GM19438 (cell line): ENCODE data around the gene AMFR.

Source experiments
- ATAC-seq: cut with Tn5 transposase; IDR thresholded peaks from one replicate; pipeline ENCODE4 v1.9.1; 2021; ENCODE audit warnings: low read depth; ENCODE audit not compliant: unreplicated experiment

The AMFR gene

GRCh38 chr16:56425439-56425832 lies at the start of gene AMFR:
TSS of gene AMFR (minus strand) at chr16:56425545. CDS start at chr16:56425327, 218 bp downstream.
- ATAC-seq: peak; percentile 73

- ATAC-seq: no peak
Observed at GRCh38 chr16:56470666-56471065, 45.3 kb upstream of the AMFR start.

- no peak for ATAC-seq
Observed at GRCh38 chr16:56470232-56470631, 44.9 kb upstream of the AMFR start.

- no peak for ATAC-seq
Observed at GRCh38 chr16:56469748-56470147, 44.4 kb upstream of the AMFR start.

- ATAC-seq: no peak
Observed at GRCh38 chr16:56468800-56469199, 43.5 kb upstream of the AMFR start.

GRCh38 chr16:56466344-56466743 lies 41.0 kb upstream of the AMFR start:
- ATAC-seq: no peak

GRCh38 chr16:56463153-56463552 lies 37.8 kb upstream of the AMFR start:
- ATAC-seq: no peak

GRCh38 chr16:56462064-56462796 lies 36.9 kb upstream of the AMFR start:
- no peak for ATAC-seq

GRCh38 chr16:56460101-56460500 lies 34.8 kb upstream of the AMFR start:
- ATAC-seq: no peak

- no peak for ATAC-seq
Observed at GRCh38 chr16:56457927-56458470, 32.7 kb upstream of the AMFR start.

- peak; percentile 42 for ATAC-seq
Observed at GRCh38 chr16:56451753-56452689, 26.7 kb upstream of the AMFR start.

- ATAC-seq: peak; percentile 96
Observed at GRCh38 chr16:56450986-56451752, 25.8 kb upstream of the AMFR start, which contains the start of the genes NUDT21 and OGFOD1. TSS of gene NUDT21 (minus strand) at chr16:56451332. CDS start at chr16:56451202, 130 bp downstream. TSS of gene OGFOD1 (plus strand) at chr16:56451554. CDS start at chr16:56451613, 59 bp downstream.

- peak; percentile 42 for ATAC-seq
Observed at GRCh38 chr16:56450275-56450985, 25.1 kb upstream of the AMFR start.

GRCh38 chr16:56448005-56448404 lies 22.7 kb upstream of the AMFR start:
- ATAC-seq: no peak

- ATAC-seq: no peak
Observed at GRCh38 chr16:56447286-56447685, 21.9 kb upstream of the AMFR start.

GRCh38 chr16:56438038-56438437 lies 12.7 kb upstream of the AMFR start:
- ATAC-seq: no peak

- ATAC-seq: no peak
Observed at GRCh38 chr16:56436258-56436657, 10.9 kb upstream of the AMFR start.

- ATAC-seq: no peak
Observed at GRCh38 chr16:56428091-56428490, 2.7 kb upstream of the AMFR start.

- no peak for ATAC-seq
Observed at GRCh38 chr16:56426585-56426984, 1.2 kb upstream of the AMFR start.
